ENCODE results near the gene VDAC1. TPM values are rescaled to one million over a fixed set of nuclear protein-coding genes. Genes with fewer than 3 reads are reported as not detected.

Gene VDAC1
- total and polyA plus RNA-seq, 10 of the 15 experiments (the other 5 are each of a cell fraction or from before 2014, with no cell fraction given): 245 to 488 (median 349) TPM

DNA sequence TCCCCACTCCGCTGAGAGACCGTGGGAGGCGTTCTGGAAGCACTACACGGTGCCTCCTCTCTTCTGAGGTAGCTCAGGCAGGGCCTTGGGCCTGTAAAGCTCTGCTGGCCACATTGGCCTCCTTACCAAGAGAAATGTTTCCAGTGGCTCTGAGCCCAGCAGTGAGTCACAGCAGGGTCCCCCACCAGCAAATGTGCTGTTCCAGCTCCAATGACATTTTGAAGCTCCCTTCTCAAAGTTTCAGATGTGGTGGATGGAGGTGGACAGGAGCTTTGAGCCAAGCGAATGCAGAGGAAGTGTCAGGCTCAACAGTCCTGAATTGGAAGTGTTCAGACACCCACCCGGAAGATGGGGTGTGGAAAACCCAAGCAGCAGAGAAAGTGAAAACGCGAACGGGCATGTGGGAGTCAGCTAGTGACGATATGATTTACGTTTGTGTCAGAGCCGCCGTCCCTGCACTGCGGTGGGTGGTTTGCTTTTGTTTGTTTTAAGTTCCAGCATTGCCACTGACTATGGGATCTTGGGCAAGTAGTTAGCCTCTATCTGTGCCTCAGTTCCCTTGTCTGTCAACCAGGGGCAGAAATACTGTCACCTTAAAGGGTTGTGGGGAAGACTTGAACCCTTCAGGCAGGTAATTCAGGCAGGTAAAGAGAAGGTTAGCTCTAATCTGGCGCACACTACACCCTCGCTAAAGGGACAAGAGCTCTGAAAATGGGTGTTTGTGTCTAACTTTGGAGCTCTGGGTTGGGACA lies 74.5 kb downstream of the VDAC1 start (continued):
- TF ChIP-seq MLLT1 (IDR thresholded peaks at IDR 0.05): no peak; the same call in 1 of the 2 replicates
- TF ChIP-seq NRF1 (conservative IDR thresholded peaks at IDR 0.05; ENCODE audit: low read depth, low read length): no peak
- TF ChIP-seq JUNB (IDR thresholded peaks at IDR 0.05): no peak
- no peak for TF ChIP-seq E2F8 (IDR thresholded peaks at IDR 0.05; ENCODE audit: low read depth, partially characterized antibody)
- TF ChIP-seq YY1 (IDR thresholded peaks at IDR 0.05; ENCODE audit: low read depth, low read length): no peak
- TF ChIP-seq SIN3A (IDR thresholded peaks at IDR 0.05; ENCODE audit: low read depth, low read length): no peak
- TF ChIP-seq PAX8 (IDR thresholded peaks at IDR 0.05): no peak
- TF ChIP-seq ZNF24 (IDR thresholded peaks at IDR 0.05): no peak
- no peak for TF ChIP-seq CTCF (IDR thresholded peaks at IDR 0.05 in 2 of 3, conservative IDR thresholded peaks at IDR 0.05 in 1 of 3; ENCODE audit: control insufficient read depth in 2 of 3, extremely low read depth in 1 of 3, insufficient read depth in 1 of 3, low read depth in 3 of 3, low read length in 3 of 3)
- peak; percentile 30; the same call in 1 of the 2 replicates for TF ChIP-seq PAX5 (IDR thresholded peaks at IDR 0.05; ENCODE audit: borderline replicate concordance, low read depth, low read length)
- no peak for TF ChIP-seq TCF3 (IDR thresholded peaks at IDR 0.05; ENCODE audit: borderline replicate concordance, insufficient read depth, low read depth, low read length)
- no peak for TF ChIP-seq RAD51 (IDR thresholded peaks at IDR 0.05)
- no peak for TF ChIP-seq TBL1XR1 (IDR thresholded peaks at IDR 0.05; ENCODE audit: low read depth, low read length)
- no peak for TF ChIP-seq ZNF622 (IDR thresholded peaks at IDR 0.05)
- TF ChIP-seq PML (IDR thresholded peaks at IDR 0.05; ENCODE audit: low read length): no peak
- TF ChIP-seq TCF12 (IDR thresholded peaks at IDR 0.05; ENCODE audit: low read depth, low read length): no peak
- peak in 1 of 2 experiments; percentile 76; a peak in 1 of 4 replicates for TF ChIP-seq SRF (IDR thresholded peaks at IDR 0.05; ENCODE audit: low read depth in 2 of 2, low read length in 2 of 2)
